Activated CD4-positive, alpha-beta T cell treated with anti-CD3 and anti-CD28 coated beads, Interleukin-2, Interleukin-4, amounts not matched to agents 100 ng/mL and 50 ng/mL, durations not matched to agents 16 hours and 8 hours (primary cell): ENCODE data around the gene TTC14.
"Not testable (repeated sequence)": the region's sequence is repeated elsewhere in the genome, so short reads cannot be mapped to it uniquely, and the experiment has no call there.

Experiments
- DNase-seq: peaks from one replicate; pipeline ENCODE4 v3.0.0-alpha.2; 2020; ENCODE audit warnings: low spot score

The TTC14 gene

GRCh38 chr3:180601688-180602666 is at the start of gene TTC14:
Gene TTC14 (plus strand): TSS chr3:180602163. CDS start chr3:180602262, 99 bp downstream.
- DNase-seq, result peak; percentile 96

GRCh38 chr3:180563406-180563805 is 38.6 kb upstream of the TTC14 start:
- no peak for DNase-seq

- no peak for DNase-seq
Observed at GRCh38 chr3:180564676-180565075, 37.3 kb upstream of the TTC14 start.

GRCh38 chr3:180570238-180570637 is 31.7 kb upstream of the TTC14 start:
- DNase-seq, result no peak

GRCh38 chr3:180571831-180572598 is 29.9 kb upstream of the TTC14 start:
- no peak for DNase-seq

GRCh38 chr3:180575571-180575970 is 26.4 kb upstream of the TTC14 start:
- DNase-seq, result no peak

- DNase-seq, result no peak
Observed at GRCh38 chr3:180580934-180581333, 21.0 kb upstream of the TTC14 start.

- no peak for DNase-seq
Observed at GRCh38 chr3:180590396-180590795, 11.6 kb upstream of the TTC14 start.

GRCh38 chr3:180593631-180594030 is 8.3 kb upstream of the TTC14 start:
- DNase-seq, result not testable (repeated sequence)

GRCh38 chr3:180594631-180595558 is 7.1 kb upstream of the TTC14 start:
- DNase-seq, result no peak

GRCh38 chr3:180595559-180595935 is 6.4 kb upstream of the TTC14 start:
- DNase-seq, result no peak

- no peak for DNase-seq
Observed at GRCh38 chr3:180600473-180600872, 1.5 kb upstream of the TTC14 start.

- DNase-seq, result no peak
Observed at GRCh38 chr3:180611006-180611405, 9.0 kb downstream of the TTC14 start.

GRCh38 chr3:180612364-180612763 is 10.4 kb downstream of the TTC14 start:
- no peak for DNase-seq

GRCh38 chr3:180615954-180616353 is 14.0 kb downstream of the TTC14 start:
- DNase-seq, result no peak

- no peak for DNase-seq
Observed at GRCh38 chr3:180617049-180617448, 15.1 kb downstream of the TTC14 start.

GRCh38 chr3:180618563-180618962 is 16.6 kb downstream of the TTC14 start:
- DNase-seq, result not testable (repeated sequence)

- DNase-seq, result no peak
Observed at GRCh38 chr3:180619723-180620122, 17.8 kb downstream of the TTC14 start.

- peak; percentile 42 for DNase-seq
Observed at GRCh38 chr3:180624714-180625113, 22.8 kb downstream of the TTC14 start.

GRCh38 chr3:180626844-180627243 is 24.9 kb downstream of the TTC14 start:
- DNase-seq, result no peak

GRCh38 chr3:180630371-180630770 is 28.4 kb downstream of the TTC14 start:
- DNase-seq, result peak; percentile 15

- no peak for DNase-seq
Observed at GRCh38 chr3:180631317-180631716, 29.4 kb downstream of the TTC14 start.
